ENCODE results near the gene IFNL1.
A peak's percentile ranks its signal among the peaks of the same experiment; 100 is the strongest.

IFNL1 gene

DNA sequence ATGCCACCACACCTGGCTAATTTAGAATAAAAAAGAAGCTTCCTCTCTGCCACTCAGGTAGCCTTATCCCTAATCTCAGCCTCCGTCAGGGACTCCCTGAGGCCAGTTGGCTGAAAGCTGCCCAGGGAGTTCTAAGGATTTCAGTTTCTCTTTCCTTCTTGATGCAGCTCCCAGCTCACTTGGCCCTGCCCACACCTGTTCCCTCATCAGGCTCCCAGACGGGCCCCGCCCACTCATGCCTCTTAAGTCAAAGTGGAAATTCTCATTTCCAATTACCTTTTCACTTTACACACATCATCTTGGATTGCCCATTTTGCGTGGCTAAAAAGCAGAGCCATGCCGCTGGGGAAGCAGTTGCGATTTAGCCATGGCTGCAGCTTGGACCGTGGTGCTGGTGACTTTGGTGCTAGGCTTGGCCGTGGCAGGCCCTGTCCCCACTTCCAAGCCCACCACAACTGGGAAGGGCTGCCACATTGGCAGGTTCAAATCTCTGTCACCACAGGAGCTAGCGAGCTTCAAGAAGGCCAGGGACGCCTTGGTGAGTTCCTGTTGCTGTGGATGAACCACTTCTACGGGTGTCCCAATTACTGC, at the start of gene IFNL1:
Gene IFNL1 (plus strand): TSS at position 353 of the 591 bp plus-strand sequence. CDS start 15 bp downstream, at position 368.
- DNase-seq (ENCODE audit: low read depth in 1 of 2, low spot score in 1 of 2): peak; percentile 25 to 62
- in situ Hi-C loops (cut with HindIII; ENCODE audit: low pct_unique_long_range_greater_than_20kb, low sequenced_read_pairs): no loop called here
- no peak for TF ChIP-seq JUND (IDR thresholded peaks at IDR 0.05; ENCODE audit: low read depth)

DNA sequence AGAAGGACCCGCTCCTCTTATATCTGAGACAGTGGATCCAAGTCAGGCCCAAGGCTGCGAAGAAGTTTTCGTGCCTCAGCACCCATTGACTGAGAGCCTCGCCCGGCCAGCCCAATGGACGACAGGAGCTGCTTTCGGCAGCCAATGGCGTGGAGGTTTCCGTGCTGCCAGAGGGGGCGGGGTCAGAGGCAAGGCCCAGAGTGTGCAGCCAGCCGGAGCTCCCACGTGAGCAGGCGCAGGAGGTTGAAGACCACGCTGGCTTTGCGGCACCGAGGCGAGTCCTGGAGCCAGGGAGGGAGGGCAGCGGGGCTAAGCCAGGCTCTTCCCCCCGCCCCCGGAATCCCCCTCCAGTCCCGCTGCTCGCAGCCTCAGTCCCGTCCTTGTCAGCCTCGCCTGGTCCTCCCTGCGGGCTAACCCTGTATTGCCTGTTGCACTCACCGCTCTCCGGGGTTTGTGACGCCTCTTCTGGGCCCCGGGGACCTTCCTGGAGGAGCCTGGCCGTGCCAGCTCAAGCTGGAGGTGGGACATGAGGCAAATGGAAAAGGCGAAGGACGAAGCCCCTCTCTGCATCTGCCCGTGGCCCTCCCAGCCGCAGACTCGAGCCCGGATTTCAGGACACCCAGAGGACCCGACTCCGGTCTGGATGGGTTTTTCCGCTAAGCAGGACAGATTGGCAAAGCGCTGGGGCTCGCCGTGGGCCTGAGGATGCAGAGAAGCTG, 49.1 kb upstream of the IFNL1 start:
- DNase-seq (ENCODE audit: low read depth in 1 of 2, low spot score in 1 of 2): no peak
- TF ChIP-seq JUND (IDR thresholded peaks at IDR 0.05; ENCODE audit: low read depth): no peak
- in situ Hi-C loops (cut with HindIII; ENCODE audit: low pct_unique_long_range_greater_than_20kb, low sequenced_read_pairs): no loop called here

DNA sequence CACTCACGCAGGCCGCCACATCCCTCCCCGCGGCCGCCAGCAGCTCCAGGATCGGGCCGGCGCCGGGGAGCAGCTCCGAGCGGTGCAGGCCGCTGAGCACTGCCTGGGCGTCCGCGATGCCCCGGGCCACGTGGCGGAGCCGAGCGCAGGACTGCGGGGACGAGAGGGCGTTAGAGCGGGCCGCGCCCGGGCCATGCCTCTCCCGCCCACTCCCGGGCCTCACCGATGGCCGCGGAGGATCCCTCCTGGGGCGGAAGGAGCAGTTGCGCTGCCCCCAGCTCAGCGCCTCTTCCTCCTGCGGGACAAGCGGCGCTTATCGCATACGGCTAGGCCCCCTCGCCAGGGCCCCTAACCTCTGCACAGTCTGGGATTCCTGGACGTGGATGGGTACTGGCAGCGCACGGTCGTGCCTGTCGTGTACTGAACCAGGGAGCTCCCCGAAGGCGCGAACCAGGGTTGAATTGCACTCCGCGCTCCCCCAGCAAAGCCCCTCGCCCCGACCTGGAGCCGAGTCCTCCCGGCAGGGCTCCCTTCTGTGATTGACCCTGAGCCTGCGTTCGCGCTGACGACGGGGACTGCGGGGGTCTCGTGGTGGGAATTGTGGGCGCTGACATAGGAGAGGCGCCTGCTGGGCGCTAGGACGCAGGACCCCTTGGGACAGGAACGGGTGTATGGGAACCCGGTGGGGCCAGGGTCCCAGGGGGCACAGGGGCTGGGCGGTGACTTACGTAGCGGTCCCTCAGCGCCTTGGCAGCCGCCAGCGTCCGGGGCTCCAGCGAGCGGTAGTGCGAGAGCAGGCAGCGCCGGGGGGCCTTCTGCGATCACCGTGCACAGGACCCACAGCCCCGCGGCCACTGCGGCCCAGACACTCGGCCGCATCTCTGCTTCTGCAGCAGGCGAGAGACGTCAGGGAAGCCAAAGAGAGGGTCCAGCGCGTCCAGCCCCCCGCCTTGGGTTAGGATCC, 48.2 kb upstream of the IFNL1 start:
- in situ Hi-C loops (cut with HindIII; ENCODE audit: low pct_unique_long_range_greater_than_20kb, low sequenced_read_pairs): no loop called here
- no peak for DNase-seq (ENCODE audit: low read depth in 1 of 2, low spot score in 1 of 2)
- no peak for TF ChIP-seq JUND (IDR thresholded peaks at IDR 0.05; ENCODE audit: low read depth)

DNA sequence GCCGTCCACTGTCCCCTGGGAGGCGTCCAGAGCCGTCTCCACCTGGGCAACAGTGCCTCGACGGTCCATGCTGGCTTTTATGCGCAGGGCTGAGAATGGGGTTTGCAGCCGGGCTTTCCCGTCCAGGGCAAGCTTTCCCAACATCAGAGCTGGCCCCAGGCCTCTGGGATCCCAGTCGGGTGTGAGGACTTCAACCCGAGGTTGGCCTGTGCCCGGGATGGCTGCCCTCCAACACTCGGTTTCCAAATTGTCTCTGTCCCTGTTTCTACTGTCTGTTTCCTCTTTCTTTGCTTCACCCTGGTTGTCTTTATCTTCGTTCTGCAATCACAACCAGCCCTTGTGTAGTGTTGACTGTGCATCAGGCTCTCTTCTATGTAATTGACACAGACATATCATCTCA, 47.4 kb upstream of the IFNL1 start, which contains the start of gene IFNL4:
Gene IFNL4 (minus strand): TSS at position 51 of the 400 bp plus-strand sequence.
- in situ Hi-C loops (cut with HindIII; ENCODE audit: low pct_unique_long_range_greater_than_20kb, low sequenced_read_pairs): no loop called here
- no peak for DNase-seq (ENCODE audit: low read depth in 1 of 2, low spot score in 1 of 2)
- no peak for TF ChIP-seq JUND (IDR thresholded peaks at IDR 0.05; ENCODE audit: low read depth)

DNA sequence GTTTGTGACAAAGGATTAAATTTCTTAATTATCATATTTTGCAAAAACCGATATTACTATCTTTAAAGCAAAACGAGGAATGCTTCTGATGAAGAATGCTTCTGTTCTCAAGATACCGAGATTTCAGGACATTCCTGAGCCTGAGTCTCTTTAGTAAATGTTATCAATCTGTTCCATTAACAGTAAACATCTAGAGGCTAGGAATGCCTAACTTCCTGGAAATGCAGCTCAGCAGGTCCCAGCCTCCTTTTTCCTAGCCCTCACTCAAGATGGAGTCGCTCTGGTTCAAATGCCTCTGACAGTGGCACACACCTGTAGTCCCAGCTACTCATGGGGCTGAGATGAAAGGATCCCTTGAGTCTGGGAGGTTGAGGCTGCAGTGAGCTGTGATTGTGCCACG, 45.1 kb upstream of the IFNL1 start:
- in situ Hi-C loops (cut with HindIII; ENCODE audit: low pct_unique_long_range_greater_than_20kb, low sequenced_read_pairs): no loop called here
- no peak for DNase-seq (ENCODE audit: low read depth in 1 of 2, low spot score in 1 of 2)
- TF ChIP-seq JUND (IDR thresholded peaks at IDR 0.05; ENCODE audit: low read depth): no peak

DNA sequence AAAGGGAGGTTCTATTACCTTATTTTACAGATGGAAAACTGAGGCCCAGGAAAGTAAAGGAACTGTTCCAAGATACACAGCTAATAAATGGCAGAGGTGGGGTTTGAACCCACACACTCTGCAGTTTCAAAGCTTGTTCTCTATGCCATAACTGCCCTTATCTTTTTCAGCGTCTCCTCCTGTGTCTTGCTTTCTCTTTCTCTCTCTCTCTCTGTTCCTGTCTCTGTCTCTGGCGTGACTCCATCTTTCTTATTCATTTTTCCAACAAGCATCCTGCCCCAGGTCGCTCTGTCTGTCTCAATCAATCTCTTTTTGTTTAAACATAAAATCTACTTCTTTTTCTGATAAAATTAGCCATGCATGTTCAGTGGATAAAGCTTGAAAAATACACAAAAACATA, 44.4 kb upstream of the IFNL1 start:
- in situ Hi-C loops (cut with HindIII; ENCODE audit: low pct_unique_long_range_greater_than_20kb, low sequenced_read_pairs): no loop called here
- TF ChIP-seq JUND (IDR thresholded peaks at IDR 0.05; ENCODE audit: low read depth): no peak
- no peak for DNase-seq (ENCODE audit: low read depth in 1 of 2, low spot score in 1 of 2)

DNA sequence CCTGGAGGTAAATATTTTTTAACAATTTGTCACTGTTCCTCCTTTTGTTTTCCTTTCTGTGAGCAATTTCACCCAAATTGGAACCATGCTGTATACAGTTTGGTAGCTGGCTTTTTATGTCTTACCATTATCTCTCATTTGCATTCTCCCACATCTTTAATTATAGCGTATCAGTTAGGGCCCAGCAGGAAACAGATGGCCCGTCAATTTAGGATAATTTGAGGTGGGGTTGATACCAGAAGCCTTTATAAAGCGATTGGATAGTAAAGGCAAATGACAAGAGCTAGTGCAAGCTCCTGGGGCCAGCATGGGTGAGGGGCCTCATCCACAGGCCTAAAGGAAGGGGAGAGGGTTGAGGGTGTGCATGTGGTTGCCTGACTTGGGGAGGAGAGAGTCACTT, 43.7 kb upstream of the IFNL1 start:
- in situ Hi-C loops (cut with HindIII; ENCODE audit: low pct_unique_long_range_greater_than_20kb, low sequenced_read_pairs): no loop called here
- no peak for TF ChIP-seq JUND (IDR thresholded peaks at IDR 0.05; ENCODE audit: low read depth)
- DNase-seq (ENCODE audit: low read depth in 1 of 2, low spot score in 1 of 2): no peak

DNA sequence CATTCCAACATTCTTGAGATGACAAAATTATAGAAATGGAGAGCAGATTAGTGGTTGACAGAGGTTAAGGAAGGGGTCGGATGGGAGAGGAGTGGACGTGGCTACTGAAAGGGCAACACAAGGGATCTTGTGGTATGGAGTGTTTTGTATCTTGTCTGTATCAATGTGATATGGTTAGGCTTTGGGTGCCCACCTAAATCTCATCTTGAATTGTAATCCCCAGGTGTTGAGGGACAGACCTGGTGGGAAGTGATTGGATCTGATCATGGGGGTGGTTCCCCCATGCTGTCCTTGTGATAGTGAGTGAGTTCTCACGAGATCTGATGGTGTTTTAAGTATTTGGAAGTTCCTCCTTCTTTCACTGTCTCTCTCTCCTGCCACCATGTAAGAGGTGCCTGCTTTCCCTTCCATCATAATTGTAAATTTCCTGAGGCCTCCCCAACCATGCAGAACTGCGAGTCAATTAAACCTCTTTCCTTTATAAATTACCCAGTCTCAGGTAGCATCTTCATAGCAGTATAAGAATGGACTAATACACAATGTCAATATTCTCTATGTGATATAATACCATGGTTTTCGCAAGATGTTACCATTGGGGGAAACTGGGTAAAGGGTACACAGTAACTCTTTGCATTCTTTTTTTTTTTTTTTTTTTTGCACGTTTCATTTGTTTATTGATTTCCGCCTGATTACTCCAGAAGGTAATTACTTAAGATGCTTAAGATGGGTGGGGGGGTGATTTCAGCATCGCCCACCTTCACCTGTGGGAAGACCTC, 42.6 kb upstream of the IFNL1 start:
- no peak for DNase-seq (ENCODE audit: low read depth in 1 of 2, low spot score in 1 of 2)
- TF ChIP-seq JUND (IDR thresholded peaks at IDR 0.05; ENCODE audit: low read depth): no peak
- in situ Hi-C loops (cut with HindIII; ENCODE audit: low pct_unique_long_range_greater_than_20kb, low sequenced_read_pairs): no loop called here

DNA sequence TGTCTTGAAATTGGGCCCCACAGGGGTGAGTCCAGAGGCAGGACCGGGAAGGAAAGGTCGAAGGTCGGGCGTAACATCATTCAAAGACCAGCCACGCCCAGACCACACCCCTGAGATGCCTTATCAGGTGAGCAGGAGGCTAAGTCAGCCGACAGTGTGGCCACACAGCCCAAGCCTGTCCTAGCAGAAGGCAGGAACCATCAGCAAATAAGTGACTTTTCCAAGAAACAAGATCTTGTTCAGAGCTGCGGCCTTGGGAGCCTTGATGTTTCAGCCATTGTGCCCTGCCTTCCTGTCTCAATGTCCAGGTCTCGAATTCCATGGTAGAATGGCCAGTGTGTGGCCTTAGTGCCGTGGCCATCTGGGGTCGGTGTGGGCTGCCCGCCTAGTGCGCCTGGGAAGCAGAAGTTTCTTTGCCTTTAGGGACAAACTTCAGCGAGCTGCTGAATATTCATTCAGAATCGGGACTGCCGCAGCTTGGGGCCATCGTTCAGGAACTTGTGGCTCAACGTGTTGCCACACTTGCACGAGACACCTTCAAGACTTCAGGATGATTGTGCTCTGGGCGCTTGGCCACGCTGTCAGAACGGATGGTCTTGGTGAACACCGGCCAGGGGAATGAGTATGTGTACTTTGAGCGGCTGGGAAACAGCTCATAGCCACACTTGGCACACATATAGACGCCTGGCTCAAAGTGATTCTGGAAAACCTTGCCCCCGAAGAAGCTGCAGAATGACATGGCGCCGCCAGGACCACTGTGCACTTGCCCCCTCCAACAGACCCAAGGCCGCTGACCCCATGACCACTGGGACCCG, 41.5 kb upstream of the IFNL1 start:
- no peak for TF ChIP-seq JUND (IDR thresholded peaks at IDR 0.05; ENCODE audit: low read depth)
- in situ Hi-C loops (cut with HindIII; ENCODE audit: low pct_unique_long_range_greater_than_20kb, low sequenced_read_pairs): no loop called here
- DNase-seq (ENCODE audit: low read depth in 1 of 2, low spot score in 1 of 2): no peak

DNA sequence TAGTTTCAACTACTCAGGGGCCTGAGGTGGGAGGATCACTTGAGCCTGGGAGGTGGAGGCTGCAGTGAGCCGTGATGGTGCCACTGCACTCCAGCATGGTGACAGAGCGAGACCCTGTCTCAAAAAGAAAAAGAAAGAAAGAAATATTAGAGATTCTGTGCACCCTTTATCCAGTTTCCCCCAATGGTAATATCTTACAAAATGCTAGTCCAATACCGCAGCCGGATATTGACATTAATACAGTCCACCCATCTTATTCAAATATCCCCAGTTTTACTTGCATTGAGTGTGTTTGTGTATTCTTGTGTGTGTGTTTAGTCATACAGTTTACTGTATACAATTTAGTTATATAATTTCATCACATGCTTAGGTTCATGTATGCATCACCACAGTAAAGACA, 39.0 kb upstream of the IFNL1 start:
- in situ Hi-C loops (cut with HindIII; ENCODE audit: low pct_unique_long_range_greater_than_20kb, low sequenced_read_pairs): no loop called here
- TF ChIP-seq JUND (IDR thresholded peaks at IDR 0.05; ENCODE audit: low read depth): no peak
- DNase-seq (ENCODE audit: low read depth in 1 of 2, low spot score in 1 of 2): no peak

DNA sequence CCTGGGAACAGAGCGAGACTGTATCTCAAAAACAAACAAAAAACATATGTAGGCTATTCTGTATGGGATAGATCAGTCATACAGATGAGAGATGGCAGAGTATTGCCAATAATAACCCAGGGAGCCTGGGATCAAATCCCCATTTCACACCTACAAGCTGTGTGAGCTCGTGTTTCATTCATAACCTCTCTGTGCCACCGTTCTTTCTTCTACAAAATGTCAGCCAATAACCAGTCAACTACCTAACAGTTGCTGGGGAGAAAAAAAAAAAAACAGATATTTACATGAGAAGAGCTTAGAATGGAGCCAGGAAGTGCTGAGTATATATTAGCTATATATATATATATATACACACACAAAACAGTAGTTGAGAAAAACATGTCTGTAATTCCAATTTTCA, 34.5 kb upstream of the IFNL1 start:
- in situ Hi-C loops (cut with HindIII; ENCODE audit: low pct_unique_long_range_greater_than_20kb, low sequenced_read_pairs): no loop called here
- DNase-seq (ENCODE audit: low read depth in 1 of 2, low spot score in 1 of 2): no peak
- TF ChIP-seq JUND (IDR thresholded peaks at IDR 0.05; ENCODE audit: low read depth): no peak

Measured in T47D (cell line).